Caco-2 (cell line): ENCODE results near the gene TMEM141. TPM values are rescaled to one million over a fixed set of nuclear protein-coding genes. Genes with fewer than 3 reads are reported as not detected.

Experiments used
- BruUV-seq: library from RNA; stranded (reverse); fragments of 400-500 nt; replicated peaks from 2 replicates; lab custom pipeline; 2021; lab: Mats Ljungman, UMichigan
- CTCF ChIA-PET: fragments of 300-600 bp; sonication (Branson Sonifier 250); formaldehyde crosslinking; loops from one replicate; lab custom pipeline; 2022; ENCODE audit warnings: antibody characterized with exemption; lab: Charles Lee
- POLR2A ChIA-PET: fragments of 300-600 bp; sonication (Branson Sonifier 250); formaldehyde crosslinking; loops from one replicate; lab custom pipeline; 2022; ENCODE audit warnings: antibody characterized with exemption; lab: Charles Lee
- DNase-seq, 2 experiments: peaks; one replicate each; pipeline versions ENCODE4 v3.0.0 to v3.0.0-alpha.2; 2020 to 2022
- H3K27me3 ChIP-seq: replicated peaks from 2 replicates; pipeline ENCODE4 v1.6.0; 2011; ENCODE audit warnings: low read length; ENCODE audit not compliant: control insufficient read depth, insufficient read depth
- H3K36me3 ChIP-seq: 2 replicates; pipeline ENCODE4 v1.5.1; 2011; ENCODE audit warnings: low read length; ENCODE audit not compliant: control insufficient read depth, insufficient read depth
- H3K4me1 ChIP-seq: fragments of 250-450 bp; sonication (Bioruptor Pico); 2 replicates; pipeline ENCODE4 v1.5.1; 2020; ENCODE audit warnings: mild to moderate bottlenecking
- H3K4me3 ChIP-seq: 2 replicates; pipeline ENCODE4 v1.5.1; 2011; ENCODE audit warnings: low read depth, mild to moderate bottlenecking, control low read depth, low read length
- H3K9me3 ChIP-seq: fragments of 250-450 bp; sonication (Bioruptor Pico); 2 replicates; pipeline ENCODE4 v1.5.1; 2020; ENCODE audit warnings: mild to moderate bottlenecking, moderate library complexity
- H3K27ac Mint-ChIP-seq: one replicate; pipeline ENCODE4 v1.8.0; 2022; ENCODE audit warnings: mixed read lengths; ENCODE audit not compliant: unreplicated experiment
- H3K27me3 Mint-ChIP-seq: one replicate; pipeline ENCODE4 v1.8.0; 2022; ENCODE audit warnings: mixed read lengths; ENCODE audit not compliant: insufficient read depth, unreplicated experiment
- H3K36me3 Mint-ChIP-seq: one replicate; pipeline ENCODE4 v1.8.0; 2022; ENCODE audit warnings: mild to moderate bottlenecking, mixed read lengths; ENCODE audit not compliant: insufficient read depth, unreplicated experiment
- H3K4me1 Mint-ChIP-seq: one replicate; pipeline ENCODE4 v1.8.0; 2022; ENCODE audit warnings: low read depth, mixed read lengths; ENCODE audit not compliant: unreplicated experiment
- H3K4me3 Mint-ChIP-seq: one replicate; pipeline ENCODE4 v1.8.0; 2022; ENCODE audit warnings: mild to moderate bottlenecking, moderate library complexity, mixed read lengths; ENCODE audit not compliant: unreplicated experiment
- H3K9me3 Mint-ChIP-seq: one replicate; pipeline ENCODE4 v1.8.0; 2022; ENCODE audit warnings: mixed read lengths; ENCODE audit not compliant: unreplicated experiment
- intact Hi-C: fragments of 100-400 bp; cut with micrococcal nuclease; formaldehyde crosslinking; loops from one replicate; pipeline ENCODE4 v1.10.0; 2022; ENCODE audit not compliant: unreplicated experiment
- total RNA-seq: library from RNA; stranded (reverse); gene quantifications from 2 replicates; pipeline ENCODE4 v1.2.3, GENCODE V29; 2022
- TF ChIP-seq, protein P1 (sequence below), 2 experiments: fragments of 200-600 bp in 1 of 2; IDR thresholded peaks; 1 replicate in 1 of 2; 2 replicates in 1 of 2; pipeline versions ENCODE4 v1.5.1 to v1.8.0; 2011 to 2022; ENCODE audit warnings: antibody characterized with exemption in 1 of 2, control low read depth in 1 of 2, inconsistent platforms in 1 of 2, low read depth in 1 of 2, low read length in 1 of 2, mild to moderate bottlenecking in 1 of 2, moderate library complexity in 1 of 2; ENCODE audit not compliant: insufficient read depth in 1 of 2, severe bottlenecking in 1 of 2, unreplicated experiment in 1 of 2

The TMEM141 gene
- total RNA-seq, 1 experiment from 2014 or later, result 107 TPM

DNA sequence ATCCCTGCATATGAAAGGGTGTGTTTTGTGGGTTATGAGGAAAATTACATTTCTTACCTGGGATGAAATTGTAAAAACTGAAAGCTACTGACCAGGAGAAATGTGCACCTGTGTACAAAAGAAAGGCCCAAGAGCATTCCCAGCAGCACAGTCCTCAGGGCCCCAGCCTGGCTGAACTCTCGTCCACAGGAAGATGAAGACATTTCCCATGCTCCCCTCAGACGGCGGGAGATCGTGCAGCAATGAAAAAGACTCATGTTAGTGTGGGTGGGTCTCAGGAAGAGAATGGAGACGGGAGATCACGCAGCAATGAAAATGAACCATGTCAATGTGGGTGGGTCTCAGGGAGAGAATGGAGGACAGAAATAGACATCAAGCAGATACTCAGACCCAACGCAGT is 14.2 kb upstream of the TMEM141 start:
- Histone ChIP-seq H3K4me1 (peaks cover 43% of the 10 kb centered on the region), H3K9me3 (peaks cover 7% of the 10 kb centered on the region; the same call in 1 of the 2 replicates), H3K4me3 (no peak overlapping the region), H3K27me3 (no peaks in the 10 kb centered on the region), H3K36me3 (peaks cover 2% of the 10 kb centered on the region)
- ChIA-PET CTCF (interaction anchor here (0.5 to 1.4 kb wide), 5 partner anchors 11 to 270 kb away, joined by 3 to 5 read pairs (median 3); no protein-coding TSS in a partner anchor), POLR2A (interaction anchor here (0.6 to 0.9 kb wide), 2 partner anchors 48 to 255 kb away, joined by 3 to 6 read pairs; partner anchors contain the start of gene FUT7)
- Mint-ChIP-seq H3K4me1 (peaks cover 54% of the 10 kb centered on the region), H3K9me3 (peaks cover 25% of the 10 kb centered on the region), H3K4me3 (peak overlapping the region; percentile 65), H3K36me3 (peaks cover 24% of the 10 kb centered on the region), H3K27ac (peak overlapping the region; percentile 95), H3K27me3 (no peaks in the 10 kb centered on the region)
- intact Hi-C loops, result loop anchor here (1.0 kb wide), 1 partner anchor 11 kb away; no protein-coding TSS in a partner anchor
- BruUV-seq, result no TSS peak
- DNase-seq, result no peak
- TF ChIP-seq, protein P1, sequence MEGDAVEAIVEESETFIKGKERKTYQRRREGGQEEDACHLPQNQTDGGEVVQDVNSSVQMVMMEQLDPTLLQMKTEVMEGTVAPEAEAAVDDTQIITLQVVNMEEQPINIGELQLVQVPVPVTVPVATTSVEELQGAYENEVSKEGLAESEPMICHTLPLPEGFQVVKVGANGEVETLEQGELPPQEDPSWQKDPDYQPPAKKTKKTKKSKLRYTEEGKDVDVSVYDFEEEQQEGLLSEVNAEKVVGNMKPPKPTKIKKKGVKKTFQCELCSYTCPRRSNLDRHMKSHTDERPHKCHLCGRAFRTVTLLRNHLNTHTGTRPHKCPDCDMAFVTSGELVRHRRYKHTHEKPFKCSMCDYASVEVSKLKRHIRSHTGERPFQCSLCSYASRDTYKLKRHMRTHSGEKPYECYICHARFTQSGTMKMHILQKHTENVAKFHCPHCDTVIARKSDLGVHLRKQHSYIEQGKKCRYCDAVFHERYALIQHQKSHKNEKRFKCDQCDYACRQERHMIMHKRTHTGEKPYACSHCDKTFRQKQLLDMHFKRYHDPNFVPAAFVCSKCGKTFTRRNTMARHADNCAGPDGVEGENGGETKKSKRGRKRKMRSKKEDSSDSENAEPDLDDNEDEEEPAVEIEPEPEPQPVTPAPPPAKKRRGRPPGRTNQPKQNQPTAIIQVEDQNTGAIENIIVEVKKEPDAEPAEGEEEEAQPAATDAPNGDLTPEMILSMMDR (IDR thresholded peaks at IDR 0.05; ENCODE audit: insufficient read depth in 1 of 2, low read depth in 1 of 2, low read length in 1 of 2, severe bottlenecking in 1 of 2, unreplicated experiment in 1 of 2), result no peak

DNA sequence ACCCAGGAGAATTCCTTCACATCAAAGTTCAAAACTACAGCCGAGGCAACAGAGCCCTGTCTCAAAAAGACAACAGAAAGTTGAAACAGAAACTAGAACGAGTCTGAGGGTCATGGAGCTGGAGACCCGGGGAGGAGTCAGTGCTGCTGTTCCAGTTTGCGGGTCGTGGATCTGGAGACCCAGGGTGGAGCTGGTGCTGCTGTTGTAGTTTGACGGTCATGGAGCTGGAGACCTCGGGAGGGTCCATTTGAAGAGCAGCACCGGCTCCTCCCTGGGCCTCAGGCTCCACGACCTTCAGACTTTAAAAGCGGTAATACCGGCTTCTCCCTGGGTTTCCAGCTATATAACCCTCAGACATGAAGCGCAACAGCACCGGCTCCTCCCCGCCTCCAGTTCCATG is 13.8 kb upstream of the TMEM141 start:
- H3K4me3 Mint-ChIP-seq, result peak overlapping the region; percentile 65
- intact Hi-C loops, result loop anchor here (1.0 kb wide), 1 partner anchor 11 kb away; no protein-coding TSS in a partner anchor
- TF ChIP-seq, protein P1 (IDR thresholded peaks at IDR 0.05; ENCODE audit: insufficient read depth in 1 of 2, low read depth in 1 of 2, low read length in 1 of 2, severe bottlenecking in 1 of 2, unreplicated experiment in 1 of 2), result no peak
- Histone ChIP-seq H3K4me3 (no peak overlapping the region), H3K4me1 (peaks cover 44% of the 10 kb centered on the region), H3K27me3 (no peaks in the 10 kb centered on the region), H3K9me3 (peaks cover 7% of the 10 kb centered on the region; the same call in 1 of the 2 replicates), H3K36me3 (peaks cover 2% of the 10 kb centered on the region)
- H3K27me3 Mint-ChIP-seq, result no peaks in the 10 kb centered on the region
- H3K9me3 Mint-ChIP-seq, result peaks cover 25% of the 10 kb centered on the region
- peak overlapping the region; percentile 95 for H3K27ac Mint-ChIP-seq
- ChIA-PET CTCF (interaction anchor here (0.5 to 1.4 kb wide), 6 partner anchors 11 to 269 kb away, joined by 3 to 5 read pairs (median 3); no protein-coding TSS in a partner anchor), POLR2A (interaction anchor here (0.6 to 0.9 kb wide), 2 partner anchors 49 to 89 kb away, joined by 3 read pairs; partner anchors contain the start of gene EDF1)
- peaks cover 24% of the 10 kb centered on the region for H3K36me3 Mint-ChIP-seq
- DNase-seq, result peak; percentile 65 to 78
- BruUV-seq, result no TSS peak
- peaks cover 57% of the 10 kb centered on the region for H3K4me1 Mint-ChIP-seq

DNA sequence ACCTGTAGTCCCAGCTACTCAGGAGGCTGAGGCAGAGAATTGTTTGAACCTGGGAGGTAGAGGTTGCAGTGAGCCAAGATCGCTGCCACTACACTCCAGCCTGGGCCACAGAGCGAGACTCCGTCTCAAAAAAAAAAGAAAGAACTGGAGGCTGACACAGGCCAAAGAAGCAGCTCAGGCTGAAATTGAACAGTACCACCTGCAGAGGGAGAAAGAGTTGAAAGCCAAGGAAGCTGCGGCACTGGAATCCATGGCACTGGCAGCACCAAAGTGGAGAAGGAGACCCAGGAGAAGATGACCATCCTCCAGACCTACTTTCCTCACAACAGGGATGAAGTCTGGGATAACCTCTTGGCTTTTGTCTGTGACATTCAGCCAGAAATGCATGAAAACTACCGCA is 11.3 kb upstream of the TMEM141 start:
- no peak overlapping the region for H3K4me3 ChIP-seq
- Mint-ChIP-seq H3K27ac (peak overlapping the region; percentile 95), H3K4me3 (peak overlapping the region; percentile 23), H3K36me3 (peaks cover 20% of the 10 kb centered on the region), H3K4me1 (peaks cover 61% of the 10 kb centered on the region), H3K27me3 (no peaks in the 10 kb centered on the region), H3K9me3 (peaks cover 25% of the 10 kb centered on the region)
- no peaks in the 10 kb centered on the region; the same call in 1 of the 2 replicates for H3K36me3 ChIP-seq
- ChIA-PET POLR2A (no interaction called here), CTCF (interaction anchor here (0.6 to 1.8 kb wide), 4 partner anchors 10 to 51 kb away, joined by 3 to 8 read pairs (median 5); no protein-coding TSS in a partner anchor)
- intact Hi-C loops, result no loop called here
- no peaks in the 10 kb centered on the region for H3K9me3 ChIP-seq
- no peak for DNase-seq
- no TSS peak for BruUV-seq
- TF ChIP-seq, protein P1 (IDR thresholded peaks at IDR 0.05; ENCODE audit: insufficient read depth in 1 of 2, low read depth in 1 of 2, low read length in 1 of 2, severe bottlenecking in 1 of 2, unreplicated experiment in 1 of 2), result peak in 1 of 2 experiments; percentile 23
- peaks cover 58% of the 10 kb centered on the region for H3K4me1 ChIP-seq
- no peaks in the 10 kb centered on the region for H3K27me3 ChIP-seq
